WTC11 (cell line): ENCODE measurements around the gene NRG2.

Experiments used
- AFF4 ChIP-seq: sonication (generic); formaldehyde crosslinking; IDR thresholded peaks from 2 replicates; pipeline ENCODE4 v1.8.1; 2023; ENCODE audit warnings: mild to moderate bottlenecking, missing genetic modification reagents, borderline replicate concordance
- ATF3 ChIP-seq: sonication (generic); formaldehyde crosslinking; conservative IDR thresholded peaks from 2 replicates; pipeline ENCODE4 v1.8.1; 2022; ENCODE audit warnings: mild to moderate bottlenecking, missing genetic modification reagents
- ATF6 ChIP-seq: sonication (generic); formaldehyde crosslinking; IDR thresholded peaks from 2 replicates; pipeline ENCODE4 v1.8.1; 2023; ENCODE audit warnings: mild to moderate bottlenecking, missing genetic modification reagents
- CTCF ChIP-seq: fragments of 200-600 bp; IDR thresholded peaks from 2 replicates; pipeline ENCODE4 v1.8.0; 2022; ENCODE audit warnings: antibody characterized with exemption
- ETV6 ChIP-seq: sonication (generic); formaldehyde crosslinking; IDR thresholded peaks from 2 replicates; pipeline ENCODE4 v1.8.1; 2022; ENCODE audit warnings: mild to moderate bottlenecking, missing genetic modification reagents
- PREB ChIP-seq: sonication (generic); formaldehyde crosslinking; IDR thresholded peaks from 2 replicates; pipeline ENCODE4 v1.8.1; 2022; ENCODE audit warnings: mild to moderate bottlenecking, missing genetic modification reagents, moderate library complexity, borderline replicate concordance

GRCh38 chr5:139810341-139811273 is 232.5 kb downstream of the NRG2 start:
- TF ChIP-seq ATF6 (CRISPR knock-in tag), result no peak
- TF ChIP-seq ATF3 (CRISPR knock-in tag), result no peak
- no peak for TF ChIP-seq AFF4 (CRISPR knock-in tag)
- TF ChIP-seq PREB, result no peak
- no peak for TF ChIP-seq CTCF
- TF ChIP-seq ETV6, result no peak
